Lung (tissue), 12 donors: Measurements from ENCODE around the gene SLC2A9. TPM values are rescaled to one million over a fixed set of nuclear protein-coding genes. Genes with fewer than 3 reads are reported as not detected.

Experiments used
- ATAC-seq: fragments of 200-7000 bp; cut with Tn5 transposase; one replicate; pipeline ENCODE4 v1.9.1; 2020; ENCODE audit warnings: moderate number of reproducible peaks; ENCODE audit not compliant: insufficient read depth, low FRiP score
- DNase-seq, 3 donors: peaks; one replicate each; pipeline ENCODE4 v3.0.0-alpha.2; 2013 to 2017
- H3K27ac ChIP-seq, 2 donors: one replicate each; pipeline ENCODE4 v1.5.1; 2013; ENCODE audit warnings: mild to moderate bottlenecking in 2 of 2, moderate library complexity in 2 of 2, control low read depth in 1 of 2, inconsistent platforms in 1 of 2, low read depth in 1 of 2, low read length in 1 of 2
- H3K27me3 ChIP-seq, 3 donors: one replicate each; pipeline ENCODE4 v1.5.1; 2013; ENCODE audit warnings: low read length in 2 of 3; ENCODE audit not compliant: control insufficient read depth in 3 of 3, insufficient read depth in 3 of 3
- H3K36me3 ChIP-seq, 4 donors: one replicate each; pipeline ENCODE4 v1.5.1; 2013; ENCODE audit warnings: low read length in 4 of 4, mild to moderate bottlenecking in 1 of 4, moderate library complexity in 1 of 4; ENCODE audit not compliant: control insufficient read depth in 4 of 4, insufficient read depth in 4 of 4
- H3K4me1 ChIP-seq, 5 donors: one replicate each; pipeline ENCODE4 v1.5.1; 2013; ENCODE audit warnings: low read length in 5 of 5, mild to moderate bottlenecking in 2 of 5, moderate library complexity in 1 of 5; ENCODE audit not compliant: control insufficient read depth in 5 of 5, insufficient read depth in 5 of 5
- H3K4me3 ChIP-seq: one replicate; pipeline ENCODE4 v1.5.1; 2013; ENCODE audit warnings: mild to moderate bottlenecking, control low read depth, moderate library complexity
- H3K9ac ChIP-seq, 2 donors: one replicate each; pipeline ENCODE4 v1.5.1; 2013; ENCODE audit warnings: low read length in 2 of 2, control low read depth in 1 of 2; ENCODE audit not compliant: insufficient read depth in 1 of 2
- H3K9me3 ChIP-seq, 4 donors: one replicate each; pipeline ENCODE4 v1.5.1; 2013; ENCODE audit warnings: low read length in 3 of 4, mild to moderate bottlenecking in 1 of 4, moderate library complexity in 1 of 4; ENCODE audit not compliant: control insufficient read depth in 4 of 4, insufficient read depth in 3 of 4
- CTCF ChIP-seq: IDR thresholded peaks from 2 replicates; pipeline ENCODE4 v1.5.1; 2012; ENCODE audit warnings: mild to moderate bottlenecking; ENCODE audit errors: control extremely low read depth, extremely low read depth
- WGBS, 2 donors: extraction: QIAGEN DNeasy Blood & Tissue Kit; methylation state at CpG; one replicate each; pipeline ENCODE4 v1.1.7; 2013; 5-methylcytosine and 5-hydroxymethylcytosine counted together
- polyA plus RNA-seq, 2 donors: library from polyadenylated mRNA; stranded (reverse); fragments of 200-250 nt; gene quantifications; one replicate each; pipeline ENCODE4 v1.2.1, GENCODE V29; 2013
- total RNA-seq, 2 donors: library from RNA; depleted of rRNA in 1 of 2; stranded (reverse); fragments of >200 nt in 1 of 2; gene quantifications; one replicate each; pipeline ENCODE4 v1.2.1, GENCODE V29; 2014 to 2021
- donor health status: control.
- donor health status: control.
- donor health status: Bipolar disorder and iron deficiency.
- donor health status: healthy.
- donor health status: DM: yes; HTN: yes; CAD: no.

Gene SLC2A9
- total and polyA plus RNA-seq, 4 donors: 2.9 to 18.6 (median 7.6) TPM

DNA sequence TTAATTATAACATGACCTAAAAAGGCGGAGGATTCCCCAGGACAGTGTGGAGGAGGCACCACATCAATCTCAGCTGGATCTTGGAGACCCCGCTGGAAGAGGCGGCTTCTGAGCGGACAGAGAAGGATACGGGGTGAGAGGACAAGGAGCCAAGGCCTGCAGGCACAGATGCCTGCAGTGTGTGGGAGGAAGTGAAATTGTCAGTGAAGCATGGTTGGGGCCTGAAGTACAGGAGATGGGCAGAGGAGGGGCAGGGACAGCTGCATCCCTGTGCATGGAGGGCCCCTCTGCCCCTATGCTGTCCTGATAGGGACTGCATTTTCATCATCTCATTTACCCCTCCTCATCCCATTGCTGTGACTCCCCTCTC is 1.7 kb upstream of the SLC2A9 start:
- TF ChIP-seq CTCF: no peak
- no peak overlapping the region for H3K9ac ChIP-seq
- H3K4me3 ChIP-seq: no peak overlapping the region
- H3K4me1 ChIP-seq: peaks cover 0 to 24% (median 3%) of the 10 kb centered on the region in 5 donors
- H3K9me3 ChIP-seq: no peaks in the 10 kb centered on the region
- 81 to 90% methylated on average over 5 of the region's 5 CpGs for WGBS, 2 donors
- no peaks in the 10 kb centered on the region for H3K36me3 ChIP-seq
- peaks cover 0 to 3% (median 0%) of the 10 kb centered on the region in 3 donors for H3K27me3 ChIP-seq
- DNase-seq: no peak
- no peak for ATAC-seq
- H3K27ac ChIP-seq: no peak overlapping the region

DNA sequence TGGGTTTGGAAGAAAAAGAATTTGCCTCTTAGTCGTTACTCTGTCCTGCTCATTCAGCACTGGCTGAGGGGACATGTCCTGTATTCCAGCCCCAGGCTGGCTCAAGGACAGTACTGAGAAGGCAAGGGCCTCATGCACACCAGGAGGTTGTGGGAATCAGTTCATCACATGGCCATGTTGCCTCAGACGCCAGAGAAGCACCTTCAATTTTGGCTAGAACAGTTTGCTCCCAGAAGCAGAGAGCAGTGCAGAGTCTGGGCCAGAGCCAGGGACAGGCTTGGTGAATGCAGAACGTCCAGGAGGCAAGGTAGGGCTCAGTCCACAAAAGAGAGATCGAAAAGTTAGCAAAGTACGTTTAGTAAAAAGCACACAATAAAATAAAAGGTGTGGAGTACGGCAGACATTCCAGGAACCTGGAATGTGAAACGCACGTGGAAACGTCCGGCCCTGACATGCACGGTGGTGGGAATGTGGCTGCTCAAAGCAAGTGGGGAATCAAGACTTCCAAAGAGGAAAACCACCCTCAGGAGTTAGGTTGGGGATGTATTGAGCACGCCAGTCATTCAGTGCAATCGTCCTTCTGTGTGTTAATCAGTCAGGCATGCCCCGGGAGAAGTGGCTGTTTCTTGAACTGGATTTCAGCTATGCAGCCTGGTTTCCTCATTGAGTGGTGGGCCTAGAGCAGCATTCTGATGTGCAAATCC is 1.2 kb upstream of the SLC2A9 start:
- peaks cover 0 to 24% (median 3%) of the 10 kb centered on the region in 5 donors for H3K4me1 ChIP-seq
- H3K4me3 ChIP-seq: no peak overlapping the region
- ATAC-seq: no peak
- no peak for TF ChIP-seq CTCF
- H3K27me3 ChIP-seq: peaks cover 0 to 3% (median 0%) of the 10 kb centered on the region in 3 donors
- no peaks in the 10 kb centered on the region for H3K9me3 ChIP-seq
- DNase-seq: no peak
- 73 to 75% methylated on average over 14 of the region's 14 CpGs for WGBS, 2 donors
- H3K27ac ChIP-seq: no peak overlapping the region
- H3K36me3 ChIP-seq: no peaks in the 10 kb centered on the region
- H3K9ac ChIP-seq: no peak overlapping the region

DNA sequence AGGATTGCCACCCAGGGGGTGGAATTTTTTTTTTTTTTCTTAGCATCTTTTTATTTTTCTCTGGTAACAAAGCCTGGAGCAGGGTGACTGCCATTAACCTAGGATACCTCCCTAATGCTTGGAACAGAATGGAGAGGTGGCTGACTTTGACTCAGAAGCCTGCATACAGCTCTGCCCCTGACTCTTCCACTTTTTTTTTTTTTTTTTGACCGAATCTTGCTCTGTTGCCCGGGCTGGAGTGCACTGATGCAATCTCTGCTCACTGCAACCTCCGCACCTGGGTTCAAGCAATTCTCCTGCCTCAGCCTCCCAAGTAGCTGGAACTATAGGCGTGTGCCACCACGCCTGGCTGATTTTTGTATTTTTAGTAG is 341 bp upstream of the SLC2A9 start:
- no peak for TF ChIP-seq CTCF
- WGBS, 2 donors: 47 to 69% methylated on average over 5 of the region's 5 CpGs
- peaks cover 0 to 3% (median 0%) of the 10 kb centered on the region in 3 donors for H3K27me3 ChIP-seq
- no peaks in the 10 kb centered on the region for H3K36me3 ChIP-seq
- H3K4me3 ChIP-seq: no peak overlapping the region
- no peak for DNase-seq
- H3K27ac ChIP-seq: no peak overlapping the region
- no peak for ATAC-seq
- H3K9ac ChIP-seq: no peak overlapping the region
- no peaks in the 10 kb centered on the region for H3K9me3 ChIP-seq
- peaks cover 0 to 24% (median 3%) of the 10 kb centered on the region in 5 donors for H3K4me1 ChIP-seq

DNA sequence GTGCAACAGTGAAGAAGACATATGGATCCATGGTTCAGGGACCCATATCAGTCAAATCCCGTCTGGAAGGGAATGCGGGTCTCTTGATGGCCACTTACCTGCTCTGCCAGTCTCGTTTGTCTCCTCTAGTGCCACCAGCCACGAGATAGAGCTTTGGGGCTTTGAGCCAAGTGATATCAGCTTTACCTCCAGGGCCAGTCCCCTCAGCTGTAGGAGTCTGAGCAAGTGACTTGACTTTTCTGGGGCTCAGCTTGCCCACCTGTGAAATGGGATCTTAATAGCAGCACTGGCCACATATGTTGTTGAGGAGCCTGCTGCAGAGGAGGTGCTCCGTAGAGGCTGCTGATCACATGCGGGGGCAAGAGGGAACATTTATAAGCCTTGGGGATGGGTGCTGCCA is 1.2 kb downstream of the SLC2A9 start:
- Histone ChIP-seq H3K27ac (peak overlapping the region in 1 of 2 donors; percentile 87), H3K4me1 (peaks cover 0 to 24% (median 3%) of the 10 kb centered on the region in 5 donors), H3K27me3 (no peaks in the 10 kb centered on the region), H3K36me3 (no peaks in the 10 kb centered on the region), H3K9ac (no peak overlapping the region), H3K4me3 (no peak overlapping the region), H3K9me3 (no peaks in the 10 kb centered on the region)
- TF ChIP-seq CTCF: no peak
- no peak for DNase-seq
- no peak for ATAC-seq
- WGBS, 2 donors: 83 to 93% methylated on average over 6 of the region's 6 CpGs
